Tongue (tissue), 2 donors: ENCODE results near the gene DCPS. TPM values are rescaled to one million over a fixed set of nuclear protein-coding genes. Genes with fewer than 3 reads are reported as not detected.
"Not testable (repeated sequence)": the region's sequence is repeated elsewhere in the genome, so short reads cannot be mapped to it uniquely, and the experiment has no call there.

Experiments used
- DNase-seq: peaks from one replicate; pipeline ENCODE4 v3.0.0-alpha.2; 2015
- total RNA-seq: library from RNA; depleted of rRNA; stranded (reverse); fragments of >200 nt; gene quantifications from one replicate; pipeline ENCODE4 v1.2.3, GENCODE V29; 2014

Gene DCPS
- total RNA-seq: 15.7 TPM

GRCh38 chr11:126303623-126304456 is at the start of gene DCPS:
TSS of gene DCPS (plus strand) at chr11:126304060. CDS start at chr11:126304081, 21 bp downstream.
- DNase-seq: peak; percentile 95

GRCh38 chr11:126254819-126255218 is 49.0 kb upstream of the DCPS start:
- DNase-seq: no peak

- DNase-seq: not testable (repeated sequence)
These were observed 48.4 kb upstream of the DCPS start for GRCh38 chr11:126255507-126255906.

- DNase-seq: no peak
These were observed 47.6 kb upstream of the DCPS start for GRCh38 chr11:126256216-126256615.

GRCh38 chr11:126257144-126257543 is 46.7 kb upstream of the DCPS start:
- no peak for DNase-seq

- no peak for DNase-seq
These were observed 46.1 kb upstream of the DCPS start for GRCh38 chr11:126257764-126258163.

- DNase-seq: no peak
These were observed 41.6 kb upstream of the DCPS start for GRCh38 chr11:126262216-126262615.

GRCh38 chr11:126263489-126263888 is 40.4 kb upstream of the DCPS start:
- no peak for DNase-seq

- no peak for DNase-seq
These were observed 38.0 kb upstream of the DCPS start for GRCh38 chr11:126265811-126266210.

- DNase-seq: no peak
These were observed 36.2 kb upstream of the DCPS start for GRCh38 chr11:126267650-126268049.

GRCh38 chr11:126268361-126268707 is 35.5 kb upstream of the DCPS start:
- no peak for DNase-seq

GRCh38 chr11:126268708-126269579 is 34.9 kb upstream of the DCPS start, which contains the start of the genes FOXRED1 and SRPRA:
TSS of gene FOXRED1 (plus strand) at chr11:126269154. CDS start at chr11:126269207, 53 bp downstream.
TSS of gene SRPRA (minus strand) at chr11:126268895. CDS start at chr11:126268804, 91 bp downstream.
- peak; percentile 99 for DNase-seq

- no peak for DNase-seq
These were observed 26.5 kb upstream of the DCPS start for GRCh38 chr11:126277322-126277721.

- DNase-seq: no peak
These were observed 26.1 kb upstream of the DCPS start for GRCh38 chr11:126277780-126278179.

- DNase-seq: no peak
These were observed 24.7 kb upstream of the DCPS start for GRCh38 chr11:126279191-126279590.

- no peak for DNase-seq
These were observed 23.3 kb upstream of the DCPS start for GRCh38 chr11:126280595-126280994.

GRCh38 chr11:126281245-126281644 is 22.6 kb upstream of the DCPS start:
- DNase-seq: no peak

GRCh38 chr11:126281666-126282175 is 22.1 kb upstream of the DCPS start:
- no peak for DNase-seq

- peak; percentile 75 for DNase-seq
These were observed 21.5 kb upstream of the DCPS start for GRCh38 chr11:126282361-126282735.

- DNase-seq: peak; percentile 78
These were observed 20.9 kb upstream of the DCPS start, which contains the start of gene TIRAP for GRCh38 chr11:126282736-126283591. TSS of gene TIRAP (plus strand) at chr11:126283093. CDS start at chr11:126290895, 7,802 bp downstream.

- peak; percentile 65 for DNase-seq
These were observed 19.0 kb upstream of the DCPS start for GRCh38 chr11:126284829-126285228.

- no peak for DNase-seq
These were observed 15.6 kb upstream of the DCPS start for GRCh38 chr11:126288237-126288636.
